A549 (cell line): ENCODE measurements around the gene PIK3R6.

Experiments used
- CHD2 ChIP-seq: fragments of 150-350 bp; IDR thresholded peaks from 2 replicates; pipeline ENCODE4 v1.6.1; 2014; ENCODE audit warnings: low read length; ENCODE audit not compliant: partially characterized antibody
- CHD4 ChIP-seq: fragments of 200-600 bp; sonication (generic); IDR thresholded peaks from 2 replicates; pipeline ENCODE4 v1.6.1; 2016; ENCODE audit warnings: antibody characterized with exemption, mild to moderate bottlenecking, borderline replicate concordance
- KDM1A ChIP-seq: fragments of 200-600 bp; sonication (generic); IDR thresholded peaks from 2 replicates; pipeline ENCODE4 v1.6.1; 2016; ENCODE audit warnings: low read depth, mild to moderate bottlenecking
- RARB ChIP-seq: fragments of 250-450 bp; sonication (Bioruptor Pico); IDR thresholded peaks from 2 replicates; pipeline ENCODE4 v1.8.0; 2021; ENCODE audit warnings: mild to moderate bottlenecking, moderate library complexity
- SMC3 ChIP-seq: fragments of >200 bp; sonication (Bioruptor Twin); formaldehyde crosslinking; IDR thresholded peaks from 3 replicates; pipeline ENCODE4 v1.6.1; 2018; ENCODE audit warnings: inconsistent platforms
- TF ChIP-seq, protein P1 (sequence below): fragments of >200 bp; sonication (Bioruptor Twin); formaldehyde crosslinking; IDR thresholded peaks from 3 replicates; pipeline ENCODE4 v1.5.1; 2016
- TF ChIP-seq, protein P2 (sequence below): fragments of 200-600 bp; sonication (generic); IDR thresholded peaks from 2 replicates; pipeline ENCODE4 v1.6.1; 2016; ENCODE audit warnings: antibody characterized with exemption, mild to moderate bottlenecking, moderate library complexity
- TF ChIP-seq, protein P3 (sequence below): IDR thresholded peaks from 2 replicates; pipeline ENCODE4 v1.6.1; 2012

- TF ChIP-seq KDM1A, result no peak
- TF ChIP-seq, protein P1, sequence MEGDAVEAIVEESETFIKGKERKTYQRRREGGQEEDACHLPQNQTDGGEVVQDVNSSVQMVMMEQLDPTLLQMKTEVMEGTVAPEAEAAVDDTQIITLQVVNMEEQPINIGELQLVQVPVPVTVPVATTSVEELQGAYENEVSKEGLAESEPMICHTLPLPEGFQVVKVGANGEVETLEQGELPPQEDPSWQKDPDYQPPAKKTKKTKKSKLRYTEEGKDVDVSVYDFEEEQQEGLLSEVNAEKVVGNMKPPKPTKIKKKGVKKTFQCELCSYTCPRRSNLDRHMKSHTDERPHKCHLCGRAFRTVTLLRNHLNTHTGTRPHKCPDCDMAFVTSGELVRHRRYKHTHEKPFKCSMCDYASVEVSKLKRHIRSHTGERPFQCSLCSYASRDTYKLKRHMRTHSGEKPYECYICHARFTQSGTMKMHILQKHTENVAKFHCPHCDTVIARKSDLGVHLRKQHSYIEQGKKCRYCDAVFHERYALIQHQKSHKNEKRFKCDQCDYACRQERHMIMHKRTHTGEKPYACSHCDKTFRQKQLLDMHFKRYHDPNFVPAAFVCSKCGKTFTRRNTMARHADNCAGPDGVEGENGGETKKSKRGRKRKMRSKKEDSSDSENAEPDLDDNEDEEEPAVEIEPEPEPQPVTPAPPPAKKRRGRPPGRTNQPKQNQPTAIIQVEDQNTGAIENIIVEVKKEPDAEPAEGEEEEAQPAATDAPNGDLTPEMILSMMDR, result no peak
- no peak for TF ChIP-seq RARB
- TF ChIP-seq, protein P2, sequence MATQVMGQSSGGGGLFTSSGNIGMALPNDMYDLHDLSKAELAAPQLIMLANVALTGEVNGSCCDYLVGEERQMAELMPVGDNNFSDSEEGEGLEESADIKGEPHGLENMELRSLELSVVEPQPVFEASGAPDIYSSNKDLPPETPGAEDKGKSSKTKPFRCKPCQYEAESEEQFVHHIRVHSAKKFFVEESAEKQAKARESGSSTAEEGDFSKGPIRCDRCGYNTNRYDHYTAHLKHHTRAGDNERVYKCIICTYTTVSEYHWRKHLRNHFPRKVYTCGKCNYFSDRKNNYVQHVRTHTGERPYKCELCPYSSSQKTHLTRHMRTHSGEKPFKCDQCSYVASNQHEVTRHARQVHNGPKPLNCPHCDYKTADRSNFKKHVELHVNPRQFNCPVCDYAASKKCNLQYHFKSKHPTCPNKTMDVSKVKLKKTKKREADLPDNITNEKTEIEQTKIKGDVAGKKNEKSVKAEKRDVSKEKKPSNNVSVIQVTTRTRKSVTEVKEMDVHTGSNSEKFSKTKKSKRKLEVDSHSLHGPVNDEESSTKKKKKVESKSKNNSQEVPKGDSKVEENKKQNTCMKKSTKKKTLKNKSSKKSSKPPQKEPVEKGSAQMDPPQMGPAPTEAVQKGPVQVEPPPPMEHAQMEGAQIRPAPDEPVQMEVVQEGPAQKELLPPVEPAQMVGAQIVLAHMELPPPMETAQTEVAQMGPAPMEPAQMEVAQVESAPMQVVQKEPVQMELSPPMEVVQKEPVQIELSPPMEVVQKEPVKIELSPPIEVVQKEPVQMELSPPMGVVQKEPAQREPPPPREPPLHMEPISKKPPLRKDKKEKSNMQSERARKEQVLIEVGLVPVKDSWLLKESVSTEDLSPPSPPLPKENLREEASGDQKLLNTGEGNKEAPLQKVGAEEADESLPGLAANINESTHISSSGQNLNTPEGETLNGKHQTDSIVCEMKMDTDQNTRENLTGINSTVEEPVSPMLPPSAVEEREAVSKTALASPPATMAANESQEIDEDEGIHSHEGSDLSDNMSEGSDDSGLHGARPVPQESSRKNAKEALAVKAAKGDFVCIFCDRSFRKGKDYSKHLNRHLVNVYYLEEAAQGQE, result no peak
- no peak for TF ChIP-seq CHD4
- TF ChIP-seq SMC3, result no peak
- TF ChIP-seq CHD2, result no peak
- TF ChIP-seq, protein P3, sequence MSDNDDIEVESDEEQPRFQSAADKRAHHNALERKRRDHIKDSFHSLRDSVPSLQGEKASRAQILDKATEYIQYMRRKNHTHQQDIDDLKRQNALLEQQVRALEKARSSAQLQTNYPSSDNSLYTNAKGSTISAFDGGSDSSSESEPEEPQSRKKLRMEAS, result no peak
Observed at GRCh38 chr17:8912084-8912981, 44.9 kb upstream of the PIK3R6 start.
